Fibroblast of lung (primary cell): Measurements from ENCODE around the gene DNM3. TPM values are rescaled to one million over a fixed set of nuclear protein-coding genes. Genes with fewer than 3 reads are reported as not detected.

ENCODE experiments used
- DNase-seq, 2 donors: peaks; one replicate each; pipeline versions ENCODE4 v3.0.0 to v3.0.0-alpha.2; 2010; ENCODE audit warnings: low read depth in 2 of 2
- H2AFZ ChIP-seq: 2 replicates; pipeline ENCODE4 v1.5.1; 2012; ENCODE audit warnings: low read length, control low read depth, inconsistent platforms
- H3K27ac ChIP-seq: 2 replicates; pipeline ENCODE4 v1.5.1; 2011; ENCODE audit warnings: low read length, control low read depth; ENCODE audit not compliant: insufficient read depth
- H3K27me3 ChIP-seq: 2 replicates; pipeline ENCODE4 v1.5.1; 2011; ENCODE audit warnings: mild to moderate bottlenecking, low read length; ENCODE audit not compliant: control insufficient read depth, insufficient read depth
- H3K36me3 ChIP-seq: 2 replicates; pipeline ENCODE4 v1.5.1; 2011; ENCODE audit warnings: low read length; ENCODE audit not compliant: control insufficient read depth, insufficient read depth
- H3K4me1 ChIP-seq: 2 replicates; pipeline ENCODE4 v1.5.1; 2011; ENCODE audit warnings: low read length; ENCODE audit not compliant: control insufficient read depth, insufficient read depth; ENCODE audit errors: extremely low read depth
- H3K4me2 ChIP-seq: 2 replicates; pipeline ENCODE4 v1.5.1; 2011; ENCODE audit warnings: low read length, control low read depth; ENCODE audit not compliant: insufficient read depth; ENCODE audit errors: extremely low read depth
- H3K4me3 ChIP-seq, 4 experiments: fragments of 200-600 bp in 1 of 4; sonication (generic) in 1 of 4; replicated peaks in 1 of 4; 2 replicates each; pipeline ENCODE4 v1.5.1; 2011 to 2016; ENCODE audit warnings: low read length in 4 of 4, low read depth in 3 of 4, mild to moderate bottlenecking in 3 of 4, control low read depth in 2 of 4, inconsistent platforms in 1 of 4, mixed read lengths in 1 of 4; ENCODE audit not compliant: insufficient read depth in 1 of 4; ENCODE audit errors: control extremely low read depth in 1 of 4
- H3K79me2 ChIP-seq: 2 replicates; pipeline ENCODE4 v1.5.1; 2012; ENCODE audit warnings: mild to moderate bottlenecking, low read length, inconsistent platforms; ENCODE audit not compliant: control insufficient read depth, insufficient read depth
- H3K9ac ChIP-seq: 2 replicates; pipeline ENCODE4 v1.5.1; 2011; ENCODE audit warnings: mild to moderate bottlenecking, low read length, control low read depth; ENCODE audit not compliant: insufficient read depth
- H3K9me3 ChIP-seq: 2 replicates; pipeline ENCODE4 v1.5.1; 2012; ENCODE audit warnings: low read depth, low read length; ENCODE audit not compliant: control insufficient read depth, insufficient read depth
- H4K20me1 ChIP-seq: 2 replicates; pipeline ENCODE4 v1.5.1; 2011; ENCODE audit warnings: low read length; ENCODE audit not compliant: control insufficient read depth, insufficient read depth; ENCODE audit errors: extremely low read depth
- CTCF ChIP-seq, 2 donors: IDR thresholded peaks in 1 of 2; conservative IDR thresholded peaks in 1 of 2; 1 replicate in 1 of 2; 2 replicates in 1 of 2; pipeline ENCODE4 v1.5.1; 2011 to 2012; ENCODE audit warnings: low read length in 2 of 2, control low read depth in 1 of 2, inconsistent platforms in 1 of 2, low read depth in 1 of 2, mild to moderate bottlenecking in 1 of 2
- EZH2 ChIP-seq: IDR thresholded peaks from 2 replicates; pipeline ENCODE4 v1.5.1; 2012; ENCODE audit warnings: low read length, control low read depth, mild to moderate bottlenecking; ENCODE audit errors: missing control alignments
- polyA plus RNA-seq, 2 donors: library from polyadenylated mRNA; depleted of rRNA in 1 of 2; stranded (reverse) in 1 of 2; unstranded in 1 of 2; fragments of >200 nt; gene quantifications; 2 replicates each; pipeline ENCODE4 v1.2.1, GENCODE V29; 2011 to 2012; ENCODE audit warnings: missing spikeins in 1 of 2
- total RNA-seq: library from RNA; depleted of rRNA; stranded (reverse); fragments of >200 nt; gene quantifications from 2 replicates; pipeline ENCODE4 v1.2.1, GENCODE V29; 2014

The DNM3 gene
- total and polyA plus RNA-seq, 2 donors (not counting 1 experiment from before 2014, with no cell fraction given) = 1.6 to 3.6 TPM

DNA sequence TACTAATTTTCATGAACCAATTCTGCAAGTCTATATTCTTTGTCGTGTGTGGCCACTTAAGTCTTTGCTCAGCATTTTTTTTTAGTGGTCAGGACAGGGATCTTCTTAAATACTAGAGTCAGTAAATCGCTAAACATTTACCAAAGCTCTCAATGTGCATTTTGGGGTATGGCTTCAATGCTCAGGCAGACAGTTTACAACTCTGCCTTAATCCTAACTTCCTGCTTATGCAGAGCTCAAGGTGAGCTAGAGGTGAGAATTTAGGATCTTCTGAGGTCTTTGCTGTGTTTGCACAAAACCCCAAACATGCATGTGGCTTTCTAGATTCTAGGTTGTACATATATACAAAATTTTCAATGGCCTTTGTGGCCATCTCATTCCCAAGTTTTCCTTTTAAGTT lies 153.0 kb downstream of the DNM3 start:
- Histone ChIP-seq H3K79me2 (no peaks in the 10 kb centered on the region), H3K4me1 (no peaks in the 10 kb centered on the region), H4K20me1 (no peaks in the 10 kb centered on the region), H3K9me3 (no peaks in the 10 kb centered on the region), H3K9ac (no peak overlapping the region), H3K27me3 (no peaks in the 10 kb centered on the region), H3K36me3 (no peaks in the 10 kb centered on the region), H3K4me2 (no peak overlapping the region), H3K4me3 (no peak overlapping the region), H3K27ac (no peak overlapping the region), H2AFZ (no peak overlapping the region)
- no peak for DNase-seq
- TF ChIP-seq CTCF (conservative IDR thresholded peaks at IDR 0.05 in 1 of 2, IDR thresholded peaks at IDR 0.05 in 1 of 2; ENCODE audit: low read depth in 1 of 2, low read length in 2 of 2) (no peak), EZH2 (no peak)

GRCh38 chr1:171995573-171995972 lies 154.3 kb downstream of the DNM3 start:
- Histone ChIP-seq H3K27ac (no peak overlapping the region), H3K79me2 (no peaks in the 10 kb centered on the region), H4K20me1 (no peaks in the 10 kb centered on the region), H3K9ac (no peak overlapping the region), H3K9me3 (no peaks in the 10 kb centered on the region), H3K4me3 (no peak overlapping the region), H3K4me2 (no peak overlapping the region), H3K4me1 (no peaks in the 10 kb centered on the region), H2AFZ (no peak overlapping the region), H3K36me3 (no peaks in the 10 kb centered on the region), H3K27me3 (no peaks in the 10 kb centered on the region)
- no peak for DNase-seq
- TF ChIP-seq EZH2 (no peak), CTCF (conservative IDR thresholded peaks at IDR 0.05 in 1 of 2, IDR thresholded peaks at IDR 0.05 in 1 of 2; ENCODE audit: low read depth in 1 of 2, low read length in 2 of 2) (no peak)

- Histone ChIP-seq H3K4me1 (no peaks in the 10 kb centered on the region), H4K20me1 (no peaks in the 10 kb centered on the region), H3K4me2 (no peak overlapping the region), H2AFZ (no peak overlapping the region), H3K9me3 (no peaks in the 10 kb centered on the region), H3K27me3 (no peaks in the 10 kb centered on the region), H3K4me3 (no peak overlapping the region), H3K79me2 (no peaks in the 10 kb centered on the region), H3K36me3 (no peaks in the 10 kb centered on the region), H3K27ac (no peak overlapping the region), H3K9ac (no peak overlapping the region)
- DNase-seq = no peak
- TF ChIP-seq CTCF (conservative IDR thresholded peaks at IDR 0.05 in 1 of 2, IDR thresholded peaks at IDR 0.05 in 1 of 2; ENCODE audit: low read depth in 1 of 2, low read length in 2 of 2) = no peak
- no peak for TF ChIP-seq EZH2
These were observed 156.6 kb downstream of the DNM3 start for GRCh38 chr1:171997936-171998335.
